Measurements from ENCODE around the gene CRACDL. TPM values are rescaled to one million over a fixed set of nuclear protein-coding genes. Genes with fewer than 3 reads are reported as not detected.

Gene CRACDL
- total RNA-seq, 4 donors from 2014 or later: 5.2 to 10.6 (median 8.1) TPM

DNA sequence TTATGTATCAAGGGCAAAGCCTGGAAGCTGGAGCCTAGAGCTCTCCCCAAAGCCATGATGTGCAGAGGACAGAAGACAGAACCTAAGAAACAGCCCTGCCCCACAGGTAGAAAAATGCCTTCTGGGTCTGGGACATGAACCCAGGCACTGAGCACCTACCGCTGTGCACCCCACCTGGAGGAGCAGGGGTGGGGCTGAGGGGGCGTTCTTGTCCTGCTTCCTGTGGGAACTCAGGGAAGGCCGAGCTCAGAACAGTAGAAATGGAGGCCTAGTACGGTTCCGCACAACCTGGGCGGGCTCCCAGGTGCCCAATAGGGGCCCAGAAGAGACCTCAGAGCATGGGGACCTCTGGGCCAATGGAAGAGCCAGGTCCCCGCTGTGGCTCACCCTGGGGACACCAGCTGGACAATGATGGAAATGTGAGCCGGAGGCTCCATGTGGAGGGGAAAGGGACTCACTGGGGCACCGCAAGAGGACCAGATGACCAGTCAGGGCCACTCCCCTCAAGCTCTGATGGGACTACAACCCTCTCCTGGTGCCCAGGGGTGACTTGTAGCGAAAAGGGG is 3.2 kb downstream of the CRACDL start:
- no peaks in the 10 kb centered on the region for H3K9me3 ChIP-seq
- TF ChIP-seq, protein P1, sequence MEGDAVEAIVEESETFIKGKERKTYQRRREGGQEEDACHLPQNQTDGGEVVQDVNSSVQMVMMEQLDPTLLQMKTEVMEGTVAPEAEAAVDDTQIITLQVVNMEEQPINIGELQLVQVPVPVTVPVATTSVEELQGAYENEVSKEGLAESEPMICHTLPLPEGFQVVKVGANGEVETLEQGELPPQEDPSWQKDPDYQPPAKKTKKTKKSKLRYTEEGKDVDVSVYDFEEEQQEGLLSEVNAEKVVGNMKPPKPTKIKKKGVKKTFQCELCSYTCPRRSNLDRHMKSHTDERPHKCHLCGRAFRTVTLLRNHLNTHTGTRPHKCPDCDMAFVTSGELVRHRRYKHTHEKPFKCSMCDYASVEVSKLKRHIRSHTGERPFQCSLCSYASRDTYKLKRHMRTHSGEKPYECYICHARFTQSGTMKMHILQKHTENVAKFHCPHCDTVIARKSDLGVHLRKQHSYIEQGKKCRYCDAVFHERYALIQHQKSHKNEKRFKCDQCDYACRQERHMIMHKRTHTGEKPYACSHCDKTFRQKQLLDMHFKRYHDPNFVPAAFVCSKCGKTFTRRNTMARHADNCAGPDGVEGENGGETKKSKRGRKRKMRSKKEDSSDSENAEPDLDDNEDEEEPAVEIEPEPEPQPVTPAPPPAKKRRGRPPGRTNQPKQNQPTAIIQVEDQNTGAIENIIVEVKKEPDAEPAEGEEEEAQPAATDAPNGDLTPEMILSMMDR (IDR thresholded peaks at IDR 0.05): no peak
- no peak for TF ChIP-seq POLR2A (IDR thresholded peaks at IDR 0.05)
- H3K27me3 ChIP-seq: no peaks in the 10 kb centered on the region
- intact Hi-C loops (cut with DNase I): no loop called here
- no peak overlapping the region for H3K27ac ChIP-seq
- no peak for DNase-seq
- H3K36me3 ChIP-seq: no peaks in the 10 kb centered on the region
- peaks cover 0 to 11% of the 10 kb centered on the region in 2 donors for H3K4me1 ChIP-seq
- 95% methylated on average over 7 to 9 of the region's 10 CpGs for WGBS, 2 donors
- H3K4me3 ChIP-seq (replicated peaks in 1 of 3): no peak overlapping the region

DNA sequence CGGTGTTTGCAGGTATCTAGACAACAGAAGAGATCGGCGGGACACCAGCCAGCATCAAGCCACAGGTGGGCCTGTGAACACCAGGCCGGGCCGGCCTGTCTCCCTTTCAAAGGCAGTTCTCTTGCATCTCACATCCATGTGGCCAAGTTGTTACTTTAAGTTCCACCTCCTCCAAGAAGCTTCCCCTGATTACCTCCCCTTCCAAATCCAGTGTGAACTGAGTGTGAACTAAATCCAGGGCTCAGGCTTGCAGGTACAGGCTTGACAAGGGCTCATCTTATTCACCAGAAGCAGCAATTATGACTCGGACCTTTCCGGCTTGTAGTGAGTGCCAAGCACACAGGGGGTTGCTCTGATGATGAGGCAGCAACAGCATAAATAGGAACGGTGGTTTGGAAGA is 3.9 kb downstream of the CRACDL start:
- no peak for DNase-seq
- Histone ChIP-seq H3K4me1 (peaks cover 0 to 11% of the 10 kb centered on the region in 2 donors), H3K36me3 (no peaks in the 10 kb centered on the region), H3K4me3 (replicated peaks in 1 of 3) (no peak overlapping the region), H3K9me3 (no peaks in the 10 kb centered on the region), H3K27me3 (no peaks in the 10 kb centered on the region), H3K27ac (no peak overlapping the region)
- WGBS, 2 donors: 86 to 94% methylated on average over 8 of the region's 8 CpGs
- intact Hi-C loops (cut with DNase I): no loop called here
- TF ChIP-seq, protein P1 (IDR thresholded peaks at IDR 0.05): no peak

DNA sequence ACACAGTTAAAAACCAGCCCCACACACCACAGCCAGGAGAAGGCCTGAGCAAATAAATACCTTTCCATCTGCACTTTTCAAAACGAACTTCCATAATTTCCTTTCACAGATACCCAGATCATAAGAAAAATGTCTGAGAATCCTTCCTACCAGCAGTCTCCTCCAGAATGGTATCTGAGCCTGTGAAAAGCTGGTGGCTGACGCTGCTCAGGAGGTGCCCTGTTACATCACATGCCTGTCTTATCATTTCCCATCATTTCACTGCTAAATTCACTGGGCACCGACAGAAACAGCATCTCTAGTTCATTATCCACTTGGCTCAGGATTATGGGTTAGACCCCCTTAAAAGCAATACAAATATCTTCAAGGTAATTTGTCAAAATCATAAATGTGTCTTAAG is 4.4 kb downstream of the CRACDL start:
- WGBS, 2 donors: 81 to 84% methylated on average over 3 of the region's 3 CpGs
- H3K27ac ChIP-seq: no peak overlapping the region
- H3K4me3 ChIP-seq (replicated peaks in 1 of 3): no peak overlapping the region
- intact Hi-C loops (cut with DNase I): no loop called here
- H3K4me1 ChIP-seq: peaks cover 0 to 8% of the 10 kb centered on the region in 2 donors
- H3K9me3 ChIP-seq: no peaks in the 10 kb centered on the region
- DNase-seq: no peak
- no peaks in the 10 kb centered on the region for H3K27me3 ChIP-seq
- TF ChIP-seq POLR2A (IDR thresholded peaks at IDR 0.05): no peak
- TF ChIP-seq, protein P1 (IDR thresholded peaks at IDR 0.05): no peak
- no peaks in the 10 kb centered on the region for H3K36me3 ChIP-seq

DNA sequence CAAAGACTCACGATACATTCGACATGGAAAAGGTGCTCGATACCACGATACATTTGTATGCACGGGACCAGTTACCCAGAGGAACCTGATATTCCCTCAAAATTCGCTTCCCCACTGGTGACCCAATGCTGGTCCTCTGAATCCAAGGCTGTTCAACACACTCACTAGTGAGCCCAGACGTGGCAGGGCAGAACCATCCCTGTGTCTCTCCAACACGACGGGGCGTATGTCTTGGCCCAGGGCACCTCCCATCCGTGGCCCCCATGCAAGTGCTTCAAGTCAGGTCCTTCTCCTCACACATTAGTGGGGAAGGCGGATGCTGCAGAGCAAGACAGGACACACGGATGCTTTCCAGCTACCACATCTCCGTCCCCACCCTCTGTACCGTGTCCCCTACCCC is 6.1 kb downstream of the CRACDL start:
- TF ChIP-seq POLR2A (IDR thresholded peaks at IDR 0.05): no peak
- TF ChIP-seq, protein P1 (IDR thresholded peaks at IDR 0.05): no peak

DNA sequence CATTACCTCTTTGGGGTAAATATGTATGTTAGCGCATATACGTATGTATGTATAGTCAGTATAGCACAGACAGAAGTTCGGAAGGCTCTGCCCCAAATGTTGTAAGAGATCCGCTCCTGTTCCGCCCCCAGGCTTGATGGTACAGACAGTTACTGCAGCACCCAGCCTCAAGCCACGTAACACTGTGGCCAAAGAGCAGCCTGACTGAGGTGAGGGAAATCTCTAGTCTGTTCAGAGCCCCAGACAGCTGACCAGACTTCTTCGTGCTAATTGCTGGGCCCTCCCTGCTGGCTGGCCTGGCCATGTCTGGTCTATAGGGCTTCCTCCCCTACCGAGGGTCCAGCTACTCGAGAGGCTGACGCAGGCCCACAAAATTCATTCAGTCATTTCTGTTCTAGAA is 7.8 kb downstream of the CRACDL start:
- no peaks in the 10 kb centered on the region for H3K4me1 ChIP-seq
- DNase-seq: no peak
- 91 to 92% methylated on average over 9 to 10 of the region's 10 CpGs for WGBS, 2 donors
- TF ChIP-seq, protein P1 (IDR thresholded peaks at IDR 0.05): no peak
- TF ChIP-seq POLR2A (IDR thresholded peaks at IDR 0.05): no peak
- H3K36me3 ChIP-seq: no peaks in the 10 kb centered on the region
- H3K9me3 ChIP-seq: no peaks in the 10 kb centered on the region
- H3K27ac ChIP-seq: no peak overlapping the region
- no peak overlapping the region for H3K4me3 ChIP-seq (replicated peaks in 1 of 3)
- no peaks in the 10 kb centered on the region for H3K27me3 ChIP-seq
- intact Hi-C loops (cut with DNase I): no loop called here

More for the DNA sequence above, 6.1 kb downstream of the CRACDL start:
- WGBS, 2 donors: 93 to 95% methylated on average over 15 of the region's 15 CpGs
- intact Hi-C loops (cut with DNase I): no loop called here
- Histone ChIP-seq H3K27me3 (no peaks in the 10 kb centered on the region), H3K27ac (no peak overlapping the region), H3K36me3 (no peaks in the 10 kb centered on the region), H3K4me1 (peaks cover 0 to under 1% of the 10 kb centered on the region in 2 donors), H3K9me3 (no peaks in the 10 kb centered on the region), H3K4me3 (replicated peaks in 1 of 3) (no peak overlapping the region)
- DNase-seq: no peak
